Ramos (cell line): Measurements from ENCODE around the gene MRPS7.
"Not testable (repeated sequence)": the region's sequence is repeated elsewhere in the genome, so short reads cannot be mapped to it uniquely, and the experiment has no call there.

Experiments used
- in situ Hi-C: fragments of 300-500 bp; cut with MboI; formaldehyde crosslinking; loops from one replicate; pipeline ENCODE4 v1.14.3; 2022; ENCODE audit warnings: low sequenced_read_pairs; ENCODE audit not compliant: unreplicated experiment

Gene MRPS7

DNA sequence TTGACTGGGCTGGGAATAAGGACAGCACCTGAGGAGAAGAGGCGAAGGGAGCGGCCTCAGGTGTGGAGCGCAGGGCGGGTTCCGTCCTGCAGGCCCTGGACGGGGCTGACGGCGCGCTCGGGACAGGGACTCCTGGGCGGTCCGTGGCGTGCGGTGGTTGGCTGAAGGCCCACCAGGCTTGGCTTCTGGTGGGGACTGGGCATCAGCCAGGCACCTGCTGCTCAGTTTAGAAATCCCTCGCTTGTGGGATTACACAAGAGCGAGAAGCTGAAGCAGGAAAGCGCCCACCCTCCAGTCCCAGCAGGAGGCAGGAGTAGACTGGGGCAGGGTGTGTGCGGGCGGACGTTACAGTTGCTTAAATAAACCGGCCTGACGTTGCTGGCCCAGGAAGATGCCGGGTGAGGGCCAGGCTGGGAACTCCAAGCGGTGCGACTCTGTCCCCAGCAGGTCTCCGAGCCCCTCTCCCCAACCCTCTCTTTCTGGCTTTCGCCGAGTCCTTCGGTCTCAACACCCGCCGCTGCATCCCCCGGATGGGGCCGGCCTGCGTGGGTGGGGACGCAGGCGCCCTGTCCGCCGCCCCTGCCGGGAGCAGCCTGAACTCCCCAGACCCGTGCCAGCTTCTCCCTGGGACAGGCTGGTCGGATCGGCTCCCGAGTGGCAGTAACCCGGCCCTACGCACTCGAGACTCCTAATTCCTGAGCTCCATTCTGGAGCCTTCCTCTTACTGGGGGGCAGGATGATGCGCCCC is 8.7 kb downstream of the MRPS7 start:
- in situ Hi-C loops: no loop called here

DNA sequence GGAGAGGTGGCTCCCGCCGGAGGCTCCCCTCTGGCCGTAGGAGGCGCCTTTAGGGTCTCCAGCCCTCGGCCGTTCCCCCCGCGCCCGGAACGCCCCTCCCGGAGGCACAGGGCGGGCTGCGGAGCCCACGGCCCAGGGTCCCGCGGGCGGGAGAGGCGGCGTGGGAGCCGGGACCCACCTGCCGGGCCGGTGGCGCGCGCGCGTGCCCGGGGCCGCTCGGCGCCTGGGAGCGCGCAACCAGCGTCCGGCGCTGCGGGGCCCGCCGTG is 9.2 kb downstream of the MRPS7 start, which contains the start of gene MIF4GD:
MIF4GD (minus strand) TSS at position 266 of the 267 bp plus-strand sequence. CDS start 1,036 bp downstream, outside the sequence.
- in situ Hi-C loops: no loop called here

GRCh38 chr17:75271233-75271954 is 9.7 kb downstream of the MRPS7 start:
- in situ Hi-C loops: no loop called here

DNA sequence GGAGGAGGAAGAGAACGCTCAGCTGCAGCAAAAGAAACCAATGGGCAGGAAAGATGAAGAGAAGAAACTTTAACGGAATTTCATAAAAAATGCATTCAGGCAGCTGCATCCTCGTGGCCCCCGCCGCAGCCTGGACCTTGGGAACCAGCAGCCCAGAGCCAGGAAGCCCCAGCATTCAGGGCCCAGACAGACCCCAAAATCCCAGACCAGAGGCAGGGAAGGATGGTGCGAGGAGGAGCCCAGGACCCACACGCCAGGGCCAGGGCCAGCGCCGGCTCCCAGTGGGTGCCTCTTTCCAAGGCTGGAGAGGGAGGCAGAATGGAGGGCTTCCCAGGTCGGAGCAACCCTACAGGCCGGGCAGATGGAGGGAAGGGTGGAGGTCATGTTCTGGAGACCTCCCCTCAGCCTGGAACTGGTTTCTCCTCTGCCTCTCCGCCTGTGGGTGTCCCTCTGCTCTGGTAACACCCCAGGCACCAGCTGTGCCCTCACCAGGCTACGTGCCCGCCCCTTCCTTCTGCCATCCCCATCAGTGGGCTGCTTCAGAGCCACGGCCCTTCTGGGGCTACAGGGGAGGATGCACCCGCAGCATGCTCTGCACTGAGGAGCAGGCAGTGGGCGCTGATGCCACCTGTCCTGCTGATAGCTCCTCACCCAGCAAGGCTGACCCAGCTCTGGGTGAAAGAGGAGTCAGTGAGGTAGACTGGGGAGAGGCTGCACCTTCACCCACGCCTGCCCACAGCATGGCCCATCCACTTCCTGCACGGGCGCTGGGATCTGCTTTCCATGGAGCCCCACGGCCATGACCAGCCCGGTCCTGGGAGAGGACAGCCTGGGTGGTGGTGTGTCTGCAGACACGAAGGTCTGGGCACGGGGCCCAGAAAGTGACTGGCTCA is 10.5 kb downstream of the MRPS7 start:
- in situ Hi-C loops: no loop called here

GRCh38 chr17:75272848-75273184 is 11.1 kb downstream of the MRPS7 start:
- in situ Hi-C loops: no loop called here

DNA sequence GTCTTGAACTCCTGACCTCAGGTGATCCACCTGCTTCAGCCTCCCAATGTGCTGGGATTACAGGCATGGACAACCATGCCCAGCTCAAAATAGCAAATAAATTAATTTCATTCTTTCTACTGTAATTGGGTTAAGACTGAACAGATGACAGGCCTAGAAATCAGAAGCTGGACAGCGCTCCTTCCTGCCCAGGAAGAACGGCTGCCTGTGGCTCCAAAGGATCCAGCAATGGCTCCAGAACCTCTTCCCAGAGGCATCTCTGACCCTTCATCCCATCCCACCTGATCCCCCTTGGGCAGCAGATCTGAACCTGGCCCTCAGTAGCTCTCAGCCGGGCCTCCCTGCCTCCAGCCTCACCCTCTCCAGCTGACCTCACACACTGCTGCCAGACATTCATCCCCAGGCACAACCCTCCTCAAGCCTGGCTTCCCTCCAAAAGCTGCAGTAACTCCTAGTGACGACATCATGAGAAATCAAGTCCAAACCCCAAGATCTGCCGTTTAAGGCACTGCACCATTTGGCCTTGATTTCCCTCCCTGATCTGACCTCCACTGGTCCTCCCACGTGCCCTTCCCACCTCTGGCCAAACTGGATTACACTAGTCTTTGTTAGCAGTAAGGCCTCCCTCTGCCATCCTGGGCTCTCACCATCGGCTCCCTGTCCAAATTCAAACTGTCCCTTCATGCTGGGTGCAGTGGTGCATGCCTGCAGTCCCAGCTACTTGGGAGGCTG is 12.5 kb downstream of the MRPS7 start:
- in situ Hi-C loops: no loop called here

- in situ Hi-C loops: no loop called here
These were observed 16.0 kb downstream of the MRPS7 start for GRCh38 chr17:75277664-75278071.

- in situ Hi-C loops: not testable (repeated sequence)
These were observed 18.5 kb downstream of the MRPS7 start for GRCh38 chr17:75280189-75280588.

DNA sequence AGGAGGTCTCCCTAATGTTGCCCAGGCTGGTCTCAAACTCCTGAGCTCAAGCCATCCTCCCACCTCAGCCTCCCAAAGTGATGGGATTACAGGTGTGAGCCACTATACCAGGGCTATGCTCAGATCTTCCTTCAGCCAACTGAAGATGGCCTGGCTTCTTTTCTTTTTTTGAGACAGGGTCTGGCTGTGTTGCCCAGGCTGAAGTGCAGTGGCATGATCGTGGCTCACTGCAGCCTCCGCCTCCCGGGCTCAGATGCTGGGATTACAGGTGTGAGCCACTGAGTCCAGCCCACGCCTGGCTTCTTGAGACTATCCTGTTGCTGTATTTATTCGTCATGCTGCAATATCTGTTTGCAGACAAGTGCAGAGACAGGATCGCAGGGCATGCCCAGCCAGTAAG is 23.4 kb downstream of the MRPS7 start:
- in situ Hi-C loops: no loop called here

DNA sequence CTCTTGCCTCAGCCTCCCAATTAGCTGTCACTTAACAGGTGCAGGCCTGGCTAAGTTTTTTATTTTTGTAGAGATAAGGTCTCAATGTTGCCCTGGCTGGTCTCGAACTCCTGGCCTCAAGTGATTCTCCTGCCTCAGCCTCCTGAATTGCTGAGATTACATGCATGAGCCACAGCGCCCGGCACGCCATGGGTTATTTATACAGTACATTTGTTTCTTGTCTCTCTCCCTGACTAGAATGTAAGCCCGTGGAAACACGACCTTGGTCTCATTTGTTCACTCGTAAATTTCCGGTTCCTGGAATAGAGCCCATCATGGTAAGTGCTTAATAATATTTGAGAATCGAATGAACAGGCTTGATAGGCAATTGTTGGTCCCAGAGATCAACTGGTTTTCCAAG is 25.5 kb downstream of the MRPS7 start:
- in situ Hi-C loops: no loop called here

DNA sequence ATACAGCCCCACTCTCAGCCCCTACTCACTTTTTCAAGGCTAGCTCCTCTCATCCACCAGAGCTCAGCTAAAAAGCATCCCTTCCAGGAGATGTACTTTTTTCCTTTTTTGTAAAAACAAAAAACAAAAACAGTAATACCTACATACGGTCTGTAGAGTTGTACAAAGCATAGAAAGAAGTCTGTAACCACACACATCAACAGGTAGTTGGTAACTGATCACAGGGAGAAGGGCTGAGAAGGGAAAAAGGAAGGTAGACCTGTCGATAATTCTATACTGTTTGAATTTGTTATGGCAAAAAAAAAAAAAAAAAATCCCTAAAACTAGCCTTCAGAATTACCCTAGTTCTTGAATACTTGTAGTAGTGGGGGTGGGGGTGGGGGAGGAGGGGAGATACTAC is 26.7 kb downstream of the MRPS7 start:
- in situ Hi-C loops: no loop called here

DNA sequence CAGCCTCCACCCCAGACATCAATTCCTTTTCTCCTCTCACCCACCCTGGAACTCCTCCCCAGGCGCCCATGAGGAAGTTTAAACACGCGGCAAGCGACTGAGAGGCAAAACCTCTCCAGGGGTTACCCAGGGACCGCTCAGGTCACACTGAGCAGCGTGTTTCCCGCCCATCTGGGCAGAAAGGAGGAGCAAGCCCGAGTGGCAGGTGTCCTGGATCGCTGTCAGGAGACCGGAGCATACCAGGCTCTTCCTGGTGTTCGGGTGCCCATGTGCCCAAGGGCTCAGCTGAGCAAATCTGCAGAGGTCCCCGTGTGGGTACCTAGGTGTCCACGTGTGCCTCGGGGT is 27.1 kb downstream of the MRPS7 start:
- in situ Hi-C loops: no loop called here

DNA sequence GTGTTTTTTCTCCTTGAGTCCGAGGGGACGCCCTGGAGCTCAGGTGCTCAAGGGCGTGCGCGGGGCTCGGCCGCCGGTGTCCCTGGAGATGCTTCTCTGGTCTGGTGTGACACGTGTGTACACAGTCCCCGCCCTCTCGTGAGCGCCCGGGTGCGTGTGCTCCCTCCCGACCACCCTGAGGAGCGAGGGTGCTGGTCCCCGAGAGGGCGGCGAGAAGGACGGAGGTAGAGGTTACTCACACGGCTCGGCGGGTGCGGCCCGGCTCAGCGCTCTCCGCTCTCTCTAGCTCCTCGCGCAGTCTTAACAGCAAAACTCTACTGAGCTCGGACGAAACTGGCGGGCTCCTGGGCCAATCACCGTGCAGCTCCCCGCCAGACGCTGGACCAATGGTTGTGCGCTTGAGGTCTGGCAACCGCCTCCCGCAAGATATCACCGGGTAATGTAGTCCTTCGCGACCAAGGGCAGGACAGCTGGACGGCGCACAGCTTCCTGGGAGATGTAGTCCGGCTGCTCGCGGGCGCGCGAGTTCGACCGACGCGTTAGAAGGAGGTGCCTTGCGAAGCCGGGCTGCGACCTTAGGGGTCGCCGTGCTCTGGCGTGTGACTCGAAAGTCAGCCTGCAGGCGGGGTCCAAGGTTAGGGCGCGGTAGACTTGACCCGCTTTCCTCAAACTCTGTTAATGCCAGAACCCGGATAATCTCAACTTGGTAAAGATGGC is 27.6 kb downstream of the MRPS7 start, which contains the start of gene SLC25A19:
SLC25A19 (minus strand) TSS at position 319 of the 717 bp plus-strand sequence. CDS start 2,669 bp downstream, outside the sequence.
- in situ Hi-C loops: no loop called here

DNA sequence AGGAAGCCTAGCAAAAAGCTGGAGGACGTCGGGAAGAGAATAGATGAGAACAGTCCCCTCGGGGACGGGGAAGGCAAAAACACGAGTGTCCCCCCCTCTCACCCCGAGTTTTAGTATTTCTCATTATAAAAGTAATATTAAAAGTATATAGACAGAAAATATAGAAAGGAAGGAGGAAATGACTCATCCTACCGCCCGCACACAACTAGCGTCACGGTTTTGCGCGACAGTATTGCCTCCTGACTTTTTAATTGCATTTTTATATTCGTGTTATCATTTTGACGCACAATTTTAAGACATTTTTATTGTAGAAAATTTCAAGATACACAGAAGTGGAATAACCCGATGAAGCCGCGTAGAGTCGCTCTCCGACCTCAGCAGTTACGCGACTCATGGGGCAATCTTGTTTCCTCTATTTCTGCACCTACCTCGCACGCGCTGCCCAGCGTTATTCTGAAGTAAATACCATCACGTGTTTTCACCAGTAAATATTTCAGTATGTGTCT is 28.2 kb downstream of the MRPS7 start:
- in situ Hi-C loops: loop anchor here (5.0 kb wide), 1 partner anchor 122 kb away; no protein-coding TSS in a partner anchor

DNA sequence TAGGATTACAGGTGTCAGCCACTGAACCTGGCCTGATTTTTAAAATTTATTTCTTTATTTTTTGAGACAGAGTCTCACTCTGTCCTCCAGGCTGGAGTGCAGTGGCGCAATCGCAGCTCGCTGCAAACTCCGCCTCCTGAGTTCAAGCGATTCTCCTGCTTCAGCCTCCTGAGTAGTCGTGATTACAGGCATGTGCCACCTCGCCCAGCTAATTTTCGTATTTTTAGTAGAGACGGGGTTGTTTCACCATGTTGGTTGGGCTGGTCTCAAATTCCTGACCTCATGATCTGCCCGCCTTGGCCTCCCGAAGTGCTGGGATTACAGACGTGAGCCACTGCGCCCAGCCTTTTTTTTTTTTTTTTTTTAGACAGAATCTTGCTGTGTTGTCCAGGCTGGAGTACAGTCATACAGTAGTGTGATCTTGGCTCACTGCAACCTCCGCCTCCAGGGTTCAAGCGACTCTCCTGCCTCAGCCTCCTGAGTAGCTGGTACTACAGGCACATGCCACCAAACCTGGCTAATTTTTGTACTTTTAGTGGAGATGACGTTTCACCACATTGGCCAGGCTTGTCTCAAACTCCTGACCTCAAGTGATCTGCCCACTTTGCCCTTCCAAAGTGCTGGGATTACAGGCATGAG is 31.2 kb downstream of the MRPS7 start:
- in situ Hi-C loops: loop anchor here (5.0 kb wide), 1 partner anchor 119 kb away; no protein-coding TSS in a partner anchor

GRCh38 chr17:75295201-75296158 is 33.8 kb downstream of the MRPS7 start:
- in situ Hi-C loops: no loop called here

- in situ Hi-C loops: no loop called here
These were observed 38.6 kb downstream of the MRPS7 start for GRCh38 chr17:75300280-75300679.

DNA sequence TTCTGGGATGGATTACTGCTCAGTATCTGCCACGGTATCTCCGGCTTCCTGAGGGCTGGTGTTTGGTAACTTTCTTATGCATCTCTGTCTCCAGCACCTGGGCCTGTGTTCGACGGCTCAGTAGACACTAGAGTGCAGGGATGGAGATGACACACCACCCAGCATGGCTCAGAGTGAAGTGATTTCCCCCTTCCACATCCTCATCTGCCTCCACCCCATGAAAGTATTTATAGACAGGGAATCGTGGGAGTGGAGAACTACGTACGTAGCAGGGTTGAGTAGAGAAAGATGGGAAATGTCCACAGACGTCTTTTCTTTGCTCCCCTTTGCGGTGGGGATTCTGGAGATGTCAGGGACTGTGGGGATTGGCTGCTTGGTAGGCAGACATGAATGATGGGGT is 39.4 kb downstream of the MRPS7 start:
- in situ Hi-C loops: no loop called here
